ENCODE measurements around the gene IFNA5.

- TF ChIP-seq, protein P1, sequence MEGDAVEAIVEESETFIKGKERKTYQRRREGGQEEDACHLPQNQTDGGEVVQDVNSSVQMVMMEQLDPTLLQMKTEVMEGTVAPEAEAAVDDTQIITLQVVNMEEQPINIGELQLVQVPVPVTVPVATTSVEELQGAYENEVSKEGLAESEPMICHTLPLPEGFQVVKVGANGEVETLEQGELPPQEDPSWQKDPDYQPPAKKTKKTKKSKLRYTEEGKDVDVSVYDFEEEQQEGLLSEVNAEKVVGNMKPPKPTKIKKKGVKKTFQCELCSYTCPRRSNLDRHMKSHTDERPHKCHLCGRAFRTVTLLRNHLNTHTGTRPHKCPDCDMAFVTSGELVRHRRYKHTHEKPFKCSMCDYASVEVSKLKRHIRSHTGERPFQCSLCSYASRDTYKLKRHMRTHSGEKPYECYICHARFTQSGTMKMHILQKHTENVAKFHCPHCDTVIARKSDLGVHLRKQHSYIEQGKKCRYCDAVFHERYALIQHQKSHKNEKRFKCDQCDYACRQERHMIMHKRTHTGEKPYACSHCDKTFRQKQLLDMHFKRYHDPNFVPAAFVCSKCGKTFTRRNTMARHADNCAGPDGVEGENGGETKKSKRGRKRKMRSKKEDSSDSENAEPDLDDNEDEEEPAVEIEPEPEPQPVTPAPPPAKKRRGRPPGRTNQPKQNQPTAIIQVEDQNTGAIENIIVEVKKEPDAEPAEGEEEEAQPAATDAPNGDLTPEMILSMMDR (IDR thresholded peaks at IDR 0.05 in 2 of 3, conservative IDR thresholded peaks at IDR 0.05 in 1 of 3; ENCODE audit: borderline replicate concordance in 1 of 3, insufficient read depth in 1 of 3, low read depth in 2 of 3, low read length in 2 of 3), result no peak
- TF ChIP-seq, protein P2, sequence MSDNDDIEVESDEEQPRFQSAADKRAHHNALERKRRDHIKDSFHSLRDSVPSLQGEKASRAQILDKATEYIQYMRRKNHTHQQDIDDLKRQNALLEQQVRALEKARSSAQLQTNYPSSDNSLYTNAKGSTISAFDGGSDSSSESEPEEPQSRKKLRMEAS (IDR thresholded peaks at IDR 0.05), result no peak
- TF ChIP-seq EZH2 (IDR thresholded peaks at IDR 0.05) (no peak), POLR2AphosphoS5 (IDR thresholded peaks at IDR 0.05; ENCODE audit: low read depth, low read length) (no peak), POLR2A (IDR thresholded peaks at IDR 0.05; ENCODE audit: borderline replicate concordance, extremely low read depth, insufficient read depth, insufficient read length) (no peak), SIN3A (IDR thresholded peaks at IDR 0.05; ENCODE audit: low read depth) (no peak), CBX3 (IDR thresholded peaks at IDR 0.05; ENCODE audit: low read depth) (no peak), JUND (IDR thresholded peaks at IDR 0.05) (no peak), SP1 (IDR thresholded peaks at IDR 0.05; ENCODE audit: low read depth) (no peak)
- TF ChIP-seq, protein P3, sequence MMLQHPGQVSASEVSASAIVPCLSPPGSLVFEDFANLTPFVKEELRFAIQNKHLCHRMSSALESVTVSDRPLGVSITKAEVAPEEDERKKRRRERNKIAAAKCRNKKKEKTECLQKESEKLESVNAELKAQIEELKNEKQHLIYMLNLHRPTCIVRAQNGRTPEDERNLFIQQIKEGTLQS (IDR thresholded peaks at IDR 0.05), result no peak
These were observed 9.0 kb upstream of the IFNA5 start for GRCh38 chr9:21314152-21314551.

Measured in HCT116 (cell line).